OCI-LY7 (cell line): Measurements from ENCODE around the gene HSPB6.

Experiments
- EZH2phosphoT487 ChIP-seq: fragments of 200-600 bp; sonication (generic); IDR thresholded peaks from 2 replicates; pipeline ENCODE4 v1.6.1; 2018; ENCODE audit warnings: low read depth, borderline replicate concordance, mild to moderate bottlenecking, mixed run types, antibody characterized with exemption, low read length, moderate library complexity, mixed read lengths
- TF ChIP-seq, protein P1 (sequence below): fragments of 200-600 bp; sonication (generic); conservative IDR thresholded peaks from 2 replicates; pipeline ENCODE4 v1.5.1; 2014; ENCODE audit warnings: mild to moderate bottlenecking, antibody characterized with exemption, low read length, moderate library complexity, mixed read lengths

- TF ChIP-seq, protein P1, sequence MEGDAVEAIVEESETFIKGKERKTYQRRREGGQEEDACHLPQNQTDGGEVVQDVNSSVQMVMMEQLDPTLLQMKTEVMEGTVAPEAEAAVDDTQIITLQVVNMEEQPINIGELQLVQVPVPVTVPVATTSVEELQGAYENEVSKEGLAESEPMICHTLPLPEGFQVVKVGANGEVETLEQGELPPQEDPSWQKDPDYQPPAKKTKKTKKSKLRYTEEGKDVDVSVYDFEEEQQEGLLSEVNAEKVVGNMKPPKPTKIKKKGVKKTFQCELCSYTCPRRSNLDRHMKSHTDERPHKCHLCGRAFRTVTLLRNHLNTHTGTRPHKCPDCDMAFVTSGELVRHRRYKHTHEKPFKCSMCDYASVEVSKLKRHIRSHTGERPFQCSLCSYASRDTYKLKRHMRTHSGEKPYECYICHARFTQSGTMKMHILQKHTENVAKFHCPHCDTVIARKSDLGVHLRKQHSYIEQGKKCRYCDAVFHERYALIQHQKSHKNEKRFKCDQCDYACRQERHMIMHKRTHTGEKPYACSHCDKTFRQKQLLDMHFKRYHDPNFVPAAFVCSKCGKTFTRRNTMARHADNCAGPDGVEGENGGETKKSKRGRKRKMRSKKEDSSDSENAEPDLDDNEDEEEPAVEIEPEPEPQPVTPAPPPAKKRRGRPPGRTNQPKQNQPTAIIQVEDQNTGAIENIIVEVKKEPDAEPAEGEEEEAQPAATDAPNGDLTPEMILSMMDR = no peak
- TF ChIP-seq EZH2phosphoT487 = no peak
Measured at GRCh38 chr19:35724560-35724959, 32.3 kb downstream of the HSPB6 start.
